Panc1 (cell line): ENCODE results near the gene ADAMTS16. TPM values are rescaled to one million over a fixed set of nuclear protein-coding genes. Genes with fewer than 3 reads are reported as not detected.

Source experiments
- ATAC-seq: fragments of 200-7000 bp; cut with Tn5 transposase; 2 replicates; pipeline ENCODE4 v1.9.1; 2020; ENCODE audit warnings: mild to moderate bottlenecking, moderate library complexity
- BruUV-seq: library from RNA; stranded (reverse); fragments of 400-500 nt; replicated peaks from 2 replicates; lab custom pipeline; 2021; lab: Mats Ljungman, UMichigan
- CTCF ChIA-PET: fragments of 300-600 bp; sonication (Branson Sonifier 250); formaldehyde crosslinking; loops from one replicate; lab custom pipeline; 2022; ENCODE audit warnings: antibody characterized with exemption; lab: Charles Lee
- POLR2A ChIA-PET: fragments of 300-600 bp; sonication (Branson Sonifier 250); formaldehyde crosslinking; loops from one replicate; lab custom pipeline; 2022; ENCODE audit warnings: antibody characterized with exemption; lab: Charles Lee
- DNase-seq: peaks from one replicate; pipeline ENCODE4 v3.0.0-alpha.2; 2010; ENCODE audit warnings: low read depth, low spot score
- H3K27ac ChIP-seq: 2 replicates; pipeline ENCODE4 v1.5.1; 2011; ENCODE audit warnings: mild to moderate bottlenecking, low read length, inconsistent platforms
- H3K27me3 ChIP-seq: fragments of 200-500 bp; sonication (Bioruptor generic); 2 replicates; pipeline ENCODE4 v1.6.0; 2014; ENCODE audit warnings: low read length, inconsistent platforms; ENCODE audit not compliant: control insufficient read depth, insufficient read depth
- H3K36me3 ChIP-seq: fragments of 200-500 bp; sonication (Bioruptor generic); 2 replicates; pipeline ENCODE4 v1.5.1; 2014; ENCODE audit warnings: inconsistent platforms, mild to moderate bottlenecking, low read length, moderate library complexity; ENCODE audit not compliant: control insufficient read depth, insufficient read depth
- H3K4me1 ChIP-seq: 2 replicates; pipeline ENCODE4 v1.5.1; 2011; ENCODE audit warnings: inconsistent platforms, mild to moderate bottlenecking, low read length, moderate library complexity; ENCODE audit not compliant: control insufficient read depth, insufficient read depth
- H3K4me3 ChIP-seq, 2 experiments: 2 replicates each; pipeline ENCODE4 v1.5.1; 2011 to 2012; ENCODE audit warnings: low read depth in 2 of 2, low read length in 2 of 2, mild to moderate bottlenecking in 2 of 2, inconsistent platforms in 1 of 2, moderate library complexity in 1 of 2
- H3K9me3 ChIP-seq: fragments of 200-500 bp; sonication (Bioruptor generic); 2 replicates; pipeline ENCODE4 v1.5.1; 2014; ENCODE audit warnings: low read depth, mild to moderate bottlenecking, inconsistent platforms, low read length, moderate library complexity; ENCODE audit not compliant: control insufficient read depth, insufficient read depth
- POLR2AphosphoS5 ChIP-seq: IDR thresholded peaks from 2 replicates; pipeline ENCODE4 v1.6.1; 2012; ENCODE audit warnings: mild to moderate bottlenecking, low read depth, low read length, moderate library complexity
- SIN3A ChIP-seq: IDR thresholded peaks from 2 replicates; pipeline ENCODE4 v1.6.1; 2012; ENCODE audit warnings: low read depth, mild to moderate bottlenecking, low read length, moderate library complexity, borderline replicate concordance; ENCODE audit not compliant: insufficient read depth
- TCF7L2 ChIP-seq: IDR thresholded peaks from 2 replicates; pipeline ENCODE4 v1.6.1; 2011; ENCODE audit warnings: mild to moderate bottlenecking, low read depth, low read length, inconsistent platforms
- in situ Hi-C: cut with HindIII; loops from 2 replicates; pipeline ENCODE4 v1.10.0; 2016; ENCODE audit warnings: low sequenced_read_pairs, low pct_unique_long_range_greater_than_20kb
- intact Hi-C: fragments of 100-400 bp; cut with micrococcal nuclease; formaldehyde crosslinking; loops from one replicate; pipeline ENCODE4 v1.10.0; 2022; ENCODE audit not compliant: unreplicated experiment
- total RNA-seq: library from RNA; stranded (reverse); gene quantifications from one replicate; pipeline ENCODE4 v1.2.1, GENCODE V29; 2021; ENCODE audit not compliant: unreplicated experiment
- TF ChIP-seq, protein P1 (sequence below): fragments of 450-650 bp; IDR thresholded peaks from 2 replicates; pipeline ENCODE4 v1.5.1; 2017; ENCODE audit warnings: mild to moderate bottlenecking
- TF ChIP-seq, protein P2 (sequence below), 2 experiments: IDR thresholded peaks; 2 replicates each; pipeline ENCODE4 v1.6.1; 2011 to 2012; ENCODE audit warnings: low read depth in 2 of 2, control low read depth in 1 of 2, low read length in 1 of 2, mild to moderate bottlenecking in 1 of 2, moderate library complexity in 1 of 2; ENCODE audit not compliant: insufficient read depth in 1 of 2

The ADAMTS16 gene
- total RNA-seq, 1 experiment from 2014 or later: 0.54 TPM

DNA sequence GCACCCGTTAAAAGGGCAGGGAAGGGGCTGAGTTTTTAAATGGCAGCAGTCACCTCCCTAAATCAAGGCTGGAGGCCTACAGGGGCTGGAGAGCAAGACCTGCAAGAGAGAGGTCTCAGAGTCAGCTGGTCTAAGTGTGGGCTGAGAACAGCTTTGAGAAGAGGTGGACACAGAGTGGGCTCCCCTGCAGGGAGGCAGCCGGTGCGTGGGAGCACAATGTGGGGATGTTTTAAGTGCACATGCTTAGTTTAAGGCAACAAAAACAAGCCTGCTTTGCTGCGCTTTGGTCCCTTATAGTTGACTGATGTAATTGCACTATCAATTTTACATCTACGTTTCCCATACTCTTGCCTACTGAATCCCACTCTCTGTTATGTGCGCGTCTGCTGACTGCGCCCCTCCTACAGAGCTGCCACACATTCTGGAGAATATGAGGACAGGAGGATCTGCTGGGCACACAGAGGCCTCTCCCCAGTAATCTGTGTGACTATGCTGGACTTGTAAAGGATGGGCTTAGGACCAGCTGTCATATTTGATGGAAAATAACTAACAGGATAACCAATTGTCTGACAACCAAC is 220.3 kb downstream of the ADAMTS16 start:
- no TSS peak for BruUV-seq

DNA sequence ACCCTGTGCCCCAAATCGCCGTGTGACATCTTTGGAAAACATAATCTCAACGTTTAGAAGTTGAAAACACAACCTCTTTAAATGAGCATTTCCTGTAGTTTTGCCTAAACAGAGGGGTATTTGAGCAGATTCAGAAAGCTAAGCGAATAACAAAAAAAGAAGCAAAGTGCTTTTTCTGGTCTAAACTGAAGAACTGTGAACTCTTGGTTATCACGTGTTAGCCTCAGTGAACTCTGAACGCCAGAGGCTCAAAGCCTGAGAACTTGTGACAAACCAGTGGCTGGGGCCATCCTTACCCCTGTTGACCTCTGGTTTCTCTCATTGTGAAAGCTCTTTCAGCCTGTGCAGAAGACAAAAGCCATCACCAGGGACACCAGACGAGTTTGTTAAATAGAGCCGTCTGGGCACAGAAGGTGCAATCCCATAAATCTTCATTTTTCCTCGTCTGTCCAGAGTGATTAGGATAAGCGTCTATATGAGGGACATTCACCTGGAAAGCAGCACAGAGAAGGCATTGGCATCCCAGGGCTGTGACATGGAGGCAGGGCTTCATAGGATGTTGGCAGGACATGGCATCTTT is 220.9 kb downstream of the ADAMTS16 start:
- intact Hi-C loops (no loop called here), in situ Hi-C loops (no loop called here)
- 0 out of 2 replicates have a peak, but pooled peaks cover 2% of the 10 kb centered on the region for H3K27me3 ChIP-seq
- no TSS peak for BruUV-seq
- H3K36me3 ChIP-seq: no peaks in the 10 kb centered on the region
- ChIA-PET POLR2A (no interaction called here), CTCF (no interaction called here)
- no peak for TF ChIP-seq SIN3A
- TF ChIP-seq TCF7L2: no peak
- no peak for TF ChIP-seq POLR2AphosphoS5
- TF ChIP-seq, protein P1, sequence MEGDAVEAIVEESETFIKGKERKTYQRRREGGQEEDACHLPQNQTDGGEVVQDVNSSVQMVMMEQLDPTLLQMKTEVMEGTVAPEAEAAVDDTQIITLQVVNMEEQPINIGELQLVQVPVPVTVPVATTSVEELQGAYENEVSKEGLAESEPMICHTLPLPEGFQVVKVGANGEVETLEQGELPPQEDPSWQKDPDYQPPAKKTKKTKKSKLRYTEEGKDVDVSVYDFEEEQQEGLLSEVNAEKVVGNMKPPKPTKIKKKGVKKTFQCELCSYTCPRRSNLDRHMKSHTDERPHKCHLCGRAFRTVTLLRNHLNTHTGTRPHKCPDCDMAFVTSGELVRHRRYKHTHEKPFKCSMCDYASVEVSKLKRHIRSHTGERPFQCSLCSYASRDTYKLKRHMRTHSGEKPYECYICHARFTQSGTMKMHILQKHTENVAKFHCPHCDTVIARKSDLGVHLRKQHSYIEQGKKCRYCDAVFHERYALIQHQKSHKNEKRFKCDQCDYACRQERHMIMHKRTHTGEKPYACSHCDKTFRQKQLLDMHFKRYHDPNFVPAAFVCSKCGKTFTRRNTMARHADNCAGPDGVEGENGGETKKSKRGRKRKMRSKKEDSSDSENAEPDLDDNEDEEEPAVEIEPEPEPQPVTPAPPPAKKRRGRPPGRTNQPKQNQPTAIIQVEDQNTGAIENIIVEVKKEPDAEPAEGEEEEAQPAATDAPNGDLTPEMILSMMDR: no peak
- TF ChIP-seq, protein P2, sequence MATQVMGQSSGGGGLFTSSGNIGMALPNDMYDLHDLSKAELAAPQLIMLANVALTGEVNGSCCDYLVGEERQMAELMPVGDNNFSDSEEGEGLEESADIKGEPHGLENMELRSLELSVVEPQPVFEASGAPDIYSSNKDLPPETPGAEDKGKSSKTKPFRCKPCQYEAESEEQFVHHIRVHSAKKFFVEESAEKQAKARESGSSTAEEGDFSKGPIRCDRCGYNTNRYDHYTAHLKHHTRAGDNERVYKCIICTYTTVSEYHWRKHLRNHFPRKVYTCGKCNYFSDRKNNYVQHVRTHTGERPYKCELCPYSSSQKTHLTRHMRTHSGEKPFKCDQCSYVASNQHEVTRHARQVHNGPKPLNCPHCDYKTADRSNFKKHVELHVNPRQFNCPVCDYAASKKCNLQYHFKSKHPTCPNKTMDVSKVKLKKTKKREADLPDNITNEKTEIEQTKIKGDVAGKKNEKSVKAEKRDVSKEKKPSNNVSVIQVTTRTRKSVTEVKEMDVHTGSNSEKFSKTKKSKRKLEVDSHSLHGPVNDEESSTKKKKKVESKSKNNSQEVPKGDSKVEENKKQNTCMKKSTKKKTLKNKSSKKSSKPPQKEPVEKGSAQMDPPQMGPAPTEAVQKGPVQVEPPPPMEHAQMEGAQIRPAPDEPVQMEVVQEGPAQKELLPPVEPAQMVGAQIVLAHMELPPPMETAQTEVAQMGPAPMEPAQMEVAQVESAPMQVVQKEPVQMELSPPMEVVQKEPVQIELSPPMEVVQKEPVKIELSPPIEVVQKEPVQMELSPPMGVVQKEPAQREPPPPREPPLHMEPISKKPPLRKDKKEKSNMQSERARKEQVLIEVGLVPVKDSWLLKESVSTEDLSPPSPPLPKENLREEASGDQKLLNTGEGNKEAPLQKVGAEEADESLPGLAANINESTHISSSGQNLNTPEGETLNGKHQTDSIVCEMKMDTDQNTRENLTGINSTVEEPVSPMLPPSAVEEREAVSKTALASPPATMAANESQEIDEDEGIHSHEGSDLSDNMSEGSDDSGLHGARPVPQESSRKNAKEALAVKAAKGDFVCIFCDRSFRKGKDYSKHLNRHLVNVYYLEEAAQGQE (IDR thresholded peaks at IDR 0.05; ENCODE audit: insufficient read depth in 1 of 2, low read depth in 2 of 2, low read length in 1 of 2): no peak
- ATAC-seq (no peak), DNase-seq (no peak)
- no peak overlapping the region for H3K27ac ChIP-seq
- no peak overlapping the region for H3K4me3 ChIP-seq
- H3K9me3 ChIP-seq: no peaks in the 10 kb centered on the region
- no peaks in the 10 kb centered on the region for H3K4me1 ChIP-seq

More for the DNA sequence above, 220.3 kb downstream of the ADAMTS16 start:
- Histone ChIP-seq H3K27me3 (0 out of 2 replicates have a peak, but pooled peaks cover 2% of the 10 kb centered on the region), H3K4me3 (no peak overlapping the region), H3K9me3 (no peaks in the 10 kb centered on the region), H3K36me3 (no peaks in the 10 kb centered on the region), H3K4me1 (no peaks in the 10 kb centered on the region), H3K27ac (no peak overlapping the region)
- ATAC-seq: no peak
- in situ Hi-C loops: no loop called here
- intact Hi-C loops: no loop called here
- POLR2A ChIA-PET: no interaction called here
- CTCF ChIA-PET: no interaction called here
- no peak for DNase-seq
- TF ChIP-seq, protein P2 (IDR thresholded peaks at IDR 0.05; ENCODE audit: insufficient read depth in 1 of 2, low read depth in 2 of 2, low read length in 1 of 2): no peak
- TF ChIP-seq TCF7L2 (no peak), POLR2AphosphoS5 (no peak), SIN3A (no peak)
- TF ChIP-seq, protein P1: no peak
